GM23248 (cell line): Measurements from ENCODE around the gene CAMK4. TPM values are rescaled to one million over a fixed set of nuclear protein-coding genes. Genes with fewer than 3 reads are reported as not detected.

Experiments used
- DNase-seq: peaks from one replicate; pipeline ENCODE4 v3.0.0-alpha.2; 2015
- H2AFZ ChIP-seq: fragments of 200-600 bp; sonication (generic); 2 replicates; pipeline ENCODE4 v1.6.1; 2016; ENCODE audit warnings: antibody characterized with exemption
- H3F3A ChIP-seq: fragments of 200-600 bp; sonication (generic); 2 replicates; pipeline ENCODE4 v1.6.1; 2016; ENCODE audit warnings: mild to moderate bottlenecking, antibody characterized with exemption, mixed run types; ENCODE audit not compliant: insufficient read depth
- H3K27ac ChIP-seq: fragments of 200-600 bp; sonication (generic); 2 replicates; pipeline ENCODE4 v1.5.1; 2016; ENCODE audit warnings: mild to moderate bottlenecking
- H3K27me3 ChIP-seq: fragments of 200-600 bp; sonication (generic); replicated peaks from 2 replicates; pipeline ENCODE4 v1.6.1; 2016; ENCODE audit warnings: mild to moderate bottlenecking; ENCODE audit not compliant: insufficient read depth
- H3K36me3 ChIP-seq: fragments of 200-600 bp; sonication (generic); 2 replicates; pipeline ENCODE4 v1.6.1; 2016; ENCODE audit warnings: low read depth, mild to moderate bottlenecking
- H3K4me1 ChIP-seq: fragments of 200-600 bp; sonication (generic); 2 replicates; pipeline ENCODE4 v1.6.1; 2016; ENCODE audit warnings: mild to moderate bottlenecking; ENCODE audit not compliant: insufficient read depth
- H3K4me2 ChIP-seq: fragments of 200-600 bp; sonication (generic); one replicate; pipeline ENCODE4 v1.6.1; 2016; ENCODE audit warnings: mild to moderate bottlenecking; ENCODE audit not compliant: unreplicated experiment
- H3K4me3 ChIP-seq: fragments of 200-600 bp; sonication (generic); 2 replicates; pipeline ENCODE4 v1.5.1; 2016; ENCODE audit warnings: mild to moderate bottlenecking
- H3K79me2 ChIP-seq: fragments of 200-600 bp; sonication (generic); 2 replicates; pipeline ENCODE4 v1.6.1; 2016; ENCODE audit warnings: mild to moderate bottlenecking; ENCODE audit not compliant: insufficient read depth
- H3K9ac ChIP-seq: fragments of 200-600 bp; sonication (generic); 2 replicates; pipeline ENCODE4 v1.6.1; 2016; ENCODE audit warnings: mild to moderate bottlenecking
- H3K9me2 ChIP-seq: fragments of 200-600 bp; sonication (generic); 2 replicates; pipeline ENCODE4 v1.6.1; 2016; ENCODE audit warnings: mixed run types, mild to moderate bottlenecking, moderate library complexity; ENCODE audit not compliant: insufficient read depth
- H3K9me3 ChIP-seq: fragments of 200-600 bp; sonication (generic); one replicate; pipeline ENCODE4 v1.6.1; 2017; ENCODE audit warnings: low read depth
- H4K20me1 ChIP-seq: fragments of 200-600 bp; sonication (generic); 2 replicates; pipeline ENCODE4 v1.6.0; 2016; ENCODE audit not compliant: insufficient read depth
- EZH2 ChIP-seq: fragments of 200-600 bp; sonication (generic); IDR thresholded peaks from 2 replicates; pipeline ENCODE4 v1.6.1; 2018; ENCODE audit warnings: antibody characterized with exemption, mild to moderate bottlenecking; ENCODE audit not compliant: insufficient read depth, poor library complexity, severe bottlenecking
- EZH2phosphoT487 ChIP-seq: fragments of 200-600 bp; sonication (generic); IDR thresholded peaks from 2 replicates; pipeline ENCODE4 v1.6.1; 2018; ENCODE audit warnings: antibody characterized with exemption, moderate library complexity, mild to moderate bottlenecking, low read depth; ENCODE audit not compliant: insufficient read depth
- WGBS, 2 experiments: methylation state at CpG; one replicate each; pipeline ENCODE4 v1.1.6; 2015 to 2017; ENCODE audit warnings: low lambda C conversion rate in 2 of 2, low coverage in 1 of 2; ENCODE audit errors: missing lambda C conversion rate in 2 of 2; 5-methylcytosine and 5-hydroxymethylcytosine counted together
- in situ Hi-C: fragments of 300-500 bp; cut with MboI; formaldehyde crosslinking; loops from 2 replicates; pipeline ENCODE4 v1.15.0; 2020
- polyA plus RNA-seq: library from polyadenylated mRNA; unstranded; fragments of >200 nt; fragmentation: Nextera tagmentation; extraction: Ambion mirVana; gene quantifications from 2 replicates; pipeline ENCODE4 v1.2.1, GENCODE V29; 2016
- total RNA-seq: library from RNA; depleted of rRNA; stranded (reverse); fragments of >200 nt; shearing (Covaris generic); gene quantifications from 2 replicates; pipeline ENCODE4 v1.2.3, GENCODE V29; 2014; rRNA removed

CAMK4 gene
- 3.6 and 3.9 TPM in 2 replicates for total RNA-seq
- polyA plus RNA-seq = 3.2 and 4.0 TPM in 2 replicates

GRCh38 chr5:111223787-111224560, at the start of gene CAMK4:
TSS of gene CAMK4 (plus strand) at chr5:111224384. CDS start at chr5:111224484, 100 bp downstream.
- TF ChIP-seq EZH2 = no peak
- no peak for TF ChIP-seq EZH2phosphoT487
- H3K36me3 ChIP-seq = no peaks in the 10 kb centered on the region
- H3K9ac ChIP-seq = peak within 1 kb of the TSS; percentile 52
- peak within 1 kb of the TSS; percentile 91 for H2AFZ ChIP-seq
- H3K79me2 ChIP-seq = no peaks in the 10 kb centered on the region
- no peak within 1 kb of the TSS for H3K27ac ChIP-seq
- peak within 1 kb of the TSS; percentile 79 for H3K4me3 ChIP-seq
- H3K27me3 ChIP-seq = no peaks in the 10 kb centered on the region
- H3K9me2 ChIP-seq = no peaks in the 10 kb centered on the region
- in situ Hi-C loops = no loop called here
- H3K4me2 ChIP-seq = peak within 1 kb of the TSS; percentile 79
- DNase-seq = peak; percentile 77
- peaks cover 5% of the 10 kb centered on the region; the same call in 1 of the 2 replicates for H3F3A ChIP-seq
- peaks cover 16% of the 10 kb centered on the region; the same call in 1 of the 2 replicates for H3K4me1 ChIP-seq
- H3K9me3 ChIP-seq = no peaks in the 10 kb centered on the region
- H4K20me1 ChIP-seq = no peaks in the 10 kb centered on the region
- 1 to 3% methylated on average over 61 to 75 of the region's 89 CpGs for WGBS, 2 experiments

- Histone ChIP-seq H3K9ac (no peak overlapping the region), H3K9me3 (no peaks in the 10 kb centered on the region), H3K4me3 (no peak overlapping the region), H3K27me3 (peaks cover 2% of the 10 kb centered on the region; the same call in 1 of the 2 replicates), H3K9me2 (no peaks in the 10 kb centered on the region), H4K20me1 (no peaks in the 10 kb centered on the region), H3K27ac (no peak overlapping the region), H3K36me3 (no peaks in the 10 kb centered on the region), H3K4me1 (no peaks in the 10 kb centered on the region), H2AFZ (no peak overlapping the region), H3F3A (no peaks in the 10 kb centered on the region), H3K79me2 (no peaks in the 10 kb centered on the region), H3K4me2 (no peak overlapping the region)
- 37 to 45% methylated on average over 3 of the region's 3 CpGs for WGBS, 2 experiments
- in situ Hi-C loops = no loop called here
- DNase-seq = no peak
- TF ChIP-seq EZH2 (no peak), EZH2phosphoT487 (no peak)
Observed at GRCh38 chr5:111183064-111183463, 41.1 kb upstream of the CAMK4 start.

GRCh38 chr5:111187079-111187478, 37.1 kb upstream of the CAMK4 start:
- H3K4me2 ChIP-seq = no peak overlapping the region
- H3K36me3 ChIP-seq = no peaks in the 10 kb centered on the region
- peaks cover 7% of the 10 kb centered on the region; the same call in 1 of the 2 replicates for H3K27me3 ChIP-seq
- WGBS, 2 experiments = 17 to 39% methylated on average over 1 of the region's 1 CpG
- no peaks in the 10 kb centered on the region for H3K9me2 ChIP-seq
- H3K9me3 ChIP-seq = no peaks in the 10 kb centered on the region
- TF ChIP-seq EZH2phosphoT487 (no peak), EZH2 (no peak)
- H3F3A ChIP-seq = no peaks in the 10 kb centered on the region
- in situ Hi-C loops = no loop called here
- H3K79me2 ChIP-seq = no peaks in the 10 kb centered on the region
- no peak for DNase-seq
- H4K20me1 ChIP-seq = no peaks in the 10 kb centered on the region
- no peak overlapping the region for H3K27ac ChIP-seq
- H3K4me1 ChIP-seq = no peaks in the 10 kb centered on the region
- H2AFZ ChIP-seq = no peak overlapping the region
- no peak overlapping the region for H3K4me3 ChIP-seq
- H3K9ac ChIP-seq = no peak overlapping the region

GRCh38 chr5:111194053-111194452, 30.1 kb upstream of the CAMK4 start:
- no peak overlapping the region for H2AFZ ChIP-seq
- TF ChIP-seq EZH2phosphoT487 = no peak
- TF ChIP-seq EZH2 = no peak
- H4K20me1 ChIP-seq = no peaks in the 10 kb centered on the region
- DNase-seq = no peak
- H3K9me3 ChIP-seq = no peaks in the 10 kb centered on the region
- 17 to 24% methylated on average over 1 of the region's 1 CpG for WGBS, 2 experiments
- no peak overlapping the region for H3K4me2 ChIP-seq
- H3K27ac ChIP-seq = no peak overlapping the region
- H3K36me3 ChIP-seq = no peaks in the 10 kb centered on the region
- no peak overlapping the region for H3K9ac ChIP-seq
- no peaks in the 10 kb centered on the region for H3K4me1 ChIP-seq
- no peak overlapping the region for H3K4me3 ChIP-seq
- in situ Hi-C loops = no loop called here
- no peaks in the 10 kb centered on the region for H3K9me2 ChIP-seq
- no peaks in the 10 kb centered on the region for H3F3A ChIP-seq
- H3K27me3 ChIP-seq = no peaks in the 10 kb centered on the region; the same call in 1 of the 2 replicates
- H3K79me2 ChIP-seq = no peaks in the 10 kb centered on the region
